SJCRH30 (cell line): ENCODE results near the gene CACNA1B. TPM values are rescaled to one million over a fixed set of nuclear protein-coding genes. Genes with fewer than 3 reads are reported as not detected.

ENCODE experiments used
- DNase-seq, 2 experiments: peaks; one replicate each; pipeline ENCODE4 v3.0.0-alpha.2; 2015 to 2020
- H3K27ac ChIP-seq: fragments of 250-450 bp; sonication (Bioruptor Pico); 2 replicates; pipeline ENCODE4 v1.5.1; 2020; ENCODE audit warnings: mild to moderate bottlenecking, moderate library complexity
- H3K27me3 ChIP-seq: fragments of 250-450 bp; sonication (Bioruptor Pico); 2 replicates; pipeline ENCODE4 v1.5.1; 2020; ENCODE audit warnings: mild to moderate bottlenecking, moderate library complexity
- H3K36me3 ChIP-seq: fragments of 250-450 bp; sonication (Bioruptor Pico); 2 replicates; pipeline ENCODE4 v1.5.1; 2020; ENCODE audit warnings: mild to moderate bottlenecking, moderate library complexity
- H3K4me1 ChIP-seq: fragments of 250-450 bp; sonication (Bioruptor Pico); 2 replicates; pipeline ENCODE4 v1.5.1; 2020; ENCODE audit warnings: mild to moderate bottlenecking, moderate library complexity
- H3K4me3 ChIP-seq: fragments of 250-450 bp; sonication (Bioruptor Pico); 2 replicates; pipeline ENCODE4 v1.5.1; 2020; ENCODE audit warnings: mild to moderate bottlenecking, moderate library complexity
- H3K9me3 ChIP-seq: fragments of 250-450 bp; sonication (Bioruptor Pico); replicated peaks from 2 replicates; pipeline ENCODE4 v1.5.1; 2020; ENCODE audit warnings: mild to moderate bottlenecking, moderate library complexity
- total RNA-seq: library from RNA; depleted of rRNA; stranded (reverse); fragments of >200 nt; shearing (Covaris generic); gene quantifications from 2 replicates; pipeline ENCODE4 v1.2.3, GENCODE V29; 2014

The CACNA1B gene
- total RNA-seq, 1 experiment from 2014 or later = 0.02 TPM

- H3K4me1 ChIP-seq = no peaks in the 10 kb centered on the region
- no peak overlapping the region for H3K4me3 ChIP-seq
- no peaks in the 10 kb centered on the region for H3K27me3 ChIP-seq
- H3K36me3 ChIP-seq = no peaks in the 10 kb centered on the region
- H3K27ac ChIP-seq = no peak overlapping the region
- no peak for DNase-seq
- no peaks in the 10 kb centered on the region for H3K9me3 ChIP-seq
Measured at GRCh38 chr9:138038244-138038671, 160.7 kb downstream of the CACNA1B start.

- no peak overlapping the region for H3K27ac ChIP-seq
- H3K9me3 ChIP-seq = no peaks in the 10 kb centered on the region
- no peaks in the 10 kb centered on the region for H3K27me3 ChIP-seq
- no peaks in the 10 kb centered on the region for H3K4me1 ChIP-seq
- no peaks in the 10 kb centered on the region for H3K36me3 ChIP-seq
- no peak overlapping the region for H3K4me3 ChIP-seq
- DNase-seq = no peak
Measured at GRCh38 chr9:138040446-138041430, 163.2 kb downstream of the CACNA1B start.

GRCh38 chr9:138042146-138042545 lies 164.6 kb downstream of the CACNA1B start:
- H3K36me3 ChIP-seq = no peaks in the 10 kb centered on the region
- DNase-seq = no peak
- no peak overlapping the region for H3K4me3 ChIP-seq
- H3K27ac ChIP-seq = no peak overlapping the region
- H3K4me1 ChIP-seq = no peaks in the 10 kb centered on the region
- no peaks in the 10 kb centered on the region for H3K27me3 ChIP-seq
- no peaks in the 10 kb centered on the region for H3K9me3 ChIP-seq

- no peak for DNase-seq
- H3K4me3 ChIP-seq = no peak overlapping the region
- H3K27ac ChIP-seq = no peak overlapping the region
- H3K27me3 ChIP-seq = no peaks in the 10 kb centered on the region
- no peaks in the 10 kb centered on the region for H3K4me1 ChIP-seq
- H3K9me3 ChIP-seq = no peaks in the 10 kb centered on the region
- no peaks in the 10 kb centered on the region for H3K36me3 ChIP-seq
Measured at GRCh38 chr9:138042640-138043039, 165.1 kb downstream of the CACNA1B start.

GRCh38 chr9:138043061-138043410 lies 165.5 kb downstream of the CACNA1B start:
- Histone ChIP-seq H3K27ac (no peak overlapping the region), H3K36me3 (no peaks in the 10 kb centered on the region), H3K4me3 (no peak overlapping the region), H3K4me1 (no peaks in the 10 kb centered on the region), H3K27me3 (no peaks in the 10 kb centered on the region), H3K9me3 (no peaks in the 10 kb centered on the region)
- DNase-seq = no peak

- H3K27me3 ChIP-seq = no peaks in the 10 kb centered on the region
- DNase-seq = no peak
- H3K9me3 ChIP-seq = no peaks in the 10 kb centered on the region
Measured at GRCh38 chr9:138043411-138044345, 166.1 kb downstream of the CACNA1B start.

GRCh38 chr9:138044485-138045383 lies 167.2 kb downstream of the CACNA1B start:
- Histone ChIP-seq H3K36me3 (no peaks in the 10 kb centered on the region), H3K4me1 (no peaks in the 10 kb centered on the region), H3K27me3 (0 out of 2 replicates have a peak, but pooled peaks cover under 1% of the 10 kb centered on the region), H3K9me3 (no peaks in the 10 kb centered on the region), H3K27ac (no peak overlapping the region), H3K4me3 (no peak overlapping the region)
- DNase-seq = no peak

More at GRCh38 chr9:138043411-138044345, 166.1 kb downstream of the CACNA1B start:
- Histone ChIP-seq H3K36me3 (no peaks in the 10 kb centered on the region), H3K27ac (no peak overlapping the region), H3K4me3 (no peak overlapping the region), H3K4me1 (no peaks in the 10 kb centered on the region)

- Histone ChIP-seq H3K4me3 (no peak overlapping the region), H3K9me3 (no peaks in the 10 kb centered on the region), H3K36me3 (no peaks in the 10 kb centered on the region), H3K4me1 (no peaks in the 10 kb centered on the region), H3K27ac (no peak overlapping the region), H3K27me3 (peaks cover 9% of the 10 kb centered on the region)
- DNase-seq = no peak
Measured at GRCh38 chr9:138045541-138046490, 168.2 kb downstream of the CACNA1B start.

GRCh38 chr9:138046641-138047301 lies 169.2 kb downstream of the CACNA1B start:
- H3K27ac ChIP-seq = no peak overlapping the region
- no peaks in the 10 kb centered on the region for H3K36me3 ChIP-seq
- no peaks in the 10 kb centered on the region for H3K4me1 ChIP-seq
- no peaks in the 10 kb centered on the region for H3K9me3 ChIP-seq
- no peak overlapping the region for H3K4me3 ChIP-seq
- H3K27me3 ChIP-seq = peaks cover 15% of the 10 kb centered on the region
- no peak for DNase-seq

GRCh38 chr9:138047469-138048040 lies 170.0 kb downstream of the CACNA1B start:
- H3K36me3 ChIP-seq = no peaks in the 10 kb centered on the region
- no peaks in the 10 kb centered on the region for H3K4me1 ChIP-seq
- no peak for DNase-seq
- H3K9me3 ChIP-seq = no peaks in the 10 kb centered on the region
- peaks cover 18% of the 10 kb centered on the region for H3K27me3 ChIP-seq
- H3K27ac ChIP-seq = no peak overlapping the region
- H3K4me3 ChIP-seq = no peak overlapping the region

GRCh38 chr9:138048184-138048583 lies 170.6 kb downstream of the CACNA1B start:
- no peaks in the 10 kb centered on the region for H3K4me1 ChIP-seq
- peaks cover 18% of the 10 kb centered on the region for H3K27me3 ChIP-seq
- no peak for DNase-seq
- H3K4me3 ChIP-seq = no peak overlapping the region
- no peaks in the 10 kb centered on the region for H3K36me3 ChIP-seq
- H3K9me3 ChIP-seq = no peaks in the 10 kb centered on the region
- H3K27ac ChIP-seq = no peak overlapping the region

GRCh38 chr9:138049085-138049778 lies 171.7 kb downstream of the CACNA1B start:
- H3K4me1 ChIP-seq = no peaks in the 10 kb centered on the region
- peak in 1 of 2 experiments; percentile 16 for DNase-seq
- no peak overlapping the region for H3K27ac ChIP-seq
- H3K36me3 ChIP-seq = no peaks in the 10 kb centered on the region
- H3K27me3 ChIP-seq = peaks cover 18% of the 10 kb centered on the region
- no peak overlapping the region for H3K4me3 ChIP-seq
- H3K9me3 ChIP-seq = no peaks in the 10 kb centered on the region
